Stimulated activated CD4-positive, alpha-beta T cell treated with anti-CD3 and anti-CD28 coated beads, Interleukin-4, amount 100 ng/mL, for 48 hours (primary cell): ENCODE data around the gene ADD3.
"Not testable (repeated sequence)": the region's sequence is repeated elsewhere in the genome, so short reads cannot be mapped to it uniquely, and the experiment has no call there.

Experiments
- DNase-seq, 2 donors: peaks; one replicate each; pipeline ENCODE4 v3.0.0-alpha.2; 2020; ENCODE audit warnings: low read depth in 2 of 2

ADD3 gene

GRCh38 chr10:110109511-110109910, 101.7 kb downstream of the ADD3 start:
- no peak for DNase-seq

GRCh38 chr10:110110338-110110737, 102.6 kb downstream of the ADD3 start:
- DNase-seq = no peak

GRCh38 chr10:110113670-110114337, 106.0 kb downstream of the ADD3 start:
- DNase-seq = no peak

GRCh38 chr10:110114668-110115067, 106.9 kb downstream of the ADD3 start:
- not testable (repeated sequence) for DNase-seq

GRCh38 chr10:110115784-110116520, 108.2 kb downstream of the ADD3 start:
- DNase-seq = no peak

GRCh38 chr10:110118891-110119621, 111.3 kb downstream of the ADD3 start:
- DNase-seq = no peak

GRCh38 chr10:110123594-110123993, 115.8 kb downstream of the ADD3 start:
- DNase-seq = no peak

GRCh38 chr10:110129490-110129889, 121.7 kb downstream of the ADD3 start:
- no peak for DNase-seq

- DNase-seq = no peak
Observed at GRCh38 chr10:110134917-110135316, 127.1 kb downstream of the ADD3 start.

GRCh38 chr10:110135836-110136235, 128.1 kb downstream of the ADD3 start:
- not testable (repeated sequence) for DNase-seq

- DNase-seq = no peak
Observed at GRCh38 chr10:110137142-110137545, 129.4 kb downstream of the ADD3 start.

- DNase-seq = no peak
Observed at GRCh38 chr10:110138197-110138812, 130.5 kb downstream of the ADD3 start.

- DNase-seq = no peak
Observed at GRCh38 chr10:110141185-110141584, 133.4 kb downstream of the ADD3 start.

- no peak for DNase-seq
Observed at GRCh38 chr10:110141871-110142635, 134.3 kb downstream of the ADD3 start.

- no peak for DNase-seq
Observed at GRCh38 chr10:110142965-110143364, 135.2 kb downstream of the ADD3 start.

- no peak for DNase-seq
Observed at GRCh38 chr10:110144507-110144906, 136.7 kb downstream of the ADD3 start.

GRCh38 chr10:110147961-110148360, 140.2 kb downstream of the ADD3 start:
- DNase-seq = no peak

GRCh38 chr10:110149259-110149658, 141.5 kb downstream of the ADD3 start:
- DNase-seq = no peak

- DNase-seq = no peak
Observed at GRCh38 chr10:110150046-110150445, 142.3 kb downstream of the ADD3 start.

GRCh38 chr10:110150981-110151380, 143.2 kb downstream of the ADD3 start:
- no peak for DNase-seq

- DNase-seq = no peak
Observed at GRCh38 chr10:110151467-110151866, 143.7 kb downstream of the ADD3 start.
